GM21723 (cell line): ENCODE data around the gene MACROH2A1.

Experiments used
- ATAC-seq: cut with Tn5 transposase; IDR thresholded peaks from one replicate; pipeline ENCODE4 v1.9.1; 2021; ENCODE audit warnings: mild to moderate bottlenecking, moderate library complexity; ENCODE audit not compliant: unreplicated experiment

MACROH2A1 gene

DNA sequence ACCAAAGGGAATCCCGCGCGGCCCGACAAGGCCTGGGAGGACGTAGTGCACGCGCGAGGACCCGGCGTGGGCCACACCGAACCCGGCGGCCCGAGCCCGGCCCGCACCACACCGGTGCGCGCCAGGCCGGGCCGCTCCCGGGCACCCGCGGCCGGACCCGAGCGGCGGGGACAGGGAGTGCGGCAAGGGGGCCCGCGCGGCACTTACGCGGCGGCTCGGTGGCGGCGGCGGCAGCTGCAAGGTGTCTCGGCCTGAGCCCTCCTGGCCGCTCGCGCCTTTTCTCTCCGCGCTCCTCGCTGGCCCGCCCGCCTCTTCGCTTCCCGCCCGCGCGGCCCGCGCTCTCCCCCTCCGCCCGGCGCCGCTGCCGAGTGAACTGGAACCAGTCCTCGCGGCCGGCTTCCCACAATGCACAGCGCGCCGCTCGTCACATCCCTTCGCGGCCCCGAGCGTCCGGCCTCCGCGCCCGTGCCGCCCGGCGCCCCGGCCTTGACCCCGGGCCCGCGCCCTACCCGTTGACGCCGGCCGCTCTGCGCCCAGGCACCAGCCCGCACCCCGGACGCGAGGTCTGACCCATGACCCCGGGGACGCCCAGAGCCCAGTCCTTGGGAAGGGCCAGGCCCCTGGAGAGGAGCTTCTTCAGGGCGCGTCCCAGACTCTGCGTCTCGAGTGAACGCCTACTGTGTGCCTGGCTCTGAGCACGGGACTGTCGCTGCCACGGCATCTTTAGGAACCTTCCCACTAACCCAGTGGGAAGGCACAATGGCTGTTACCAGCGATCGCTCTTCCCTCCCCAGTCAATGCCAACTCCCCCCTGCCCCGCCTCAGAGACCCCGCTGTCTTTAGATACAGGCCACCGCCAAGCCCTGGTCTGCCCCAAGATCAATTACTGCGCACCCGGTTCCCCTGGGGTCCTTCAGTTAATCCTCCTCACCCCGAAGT is at the start of gene MACROH2A1:
Gene MACROH2A1, minus strand, starts transcription at position 377 of the 939 bp plus-strand sequence. CDS start 10,138 bp downstream, outside the sequence.
- ATAC-seq, result peak; percentile 87

DNA sequence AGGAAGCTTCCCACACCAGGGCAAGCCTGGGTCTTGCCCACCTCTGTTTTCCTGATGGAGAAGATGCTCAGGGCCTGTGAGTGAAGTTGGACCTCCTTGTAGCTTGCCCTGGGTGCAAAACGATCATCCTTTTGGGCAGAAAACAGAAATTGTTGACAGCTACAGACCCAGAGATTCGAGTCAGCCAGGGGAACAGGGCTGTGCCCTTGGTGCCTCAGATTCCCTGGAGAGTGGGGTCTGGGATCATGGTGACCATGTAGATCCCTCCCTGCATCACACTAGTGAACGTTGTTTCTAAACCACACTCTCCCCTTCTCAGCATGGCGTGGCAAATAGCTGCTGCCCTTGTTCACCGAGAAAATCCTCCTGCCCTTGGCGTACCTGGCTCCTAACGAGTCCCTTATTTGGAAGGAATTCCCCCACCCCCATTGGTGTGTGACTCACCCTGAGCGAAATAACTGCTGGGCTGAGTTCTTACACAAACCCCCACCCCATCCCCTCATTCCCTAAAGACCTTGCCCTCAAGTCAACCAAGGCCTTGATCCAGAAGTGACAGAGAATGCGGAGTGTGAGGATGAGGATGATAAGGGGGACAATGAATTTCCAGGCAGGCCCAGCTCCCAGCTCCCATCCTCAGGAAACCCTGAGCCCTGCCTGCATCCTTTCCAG is 49.2 kb upstream of the MACROH2A1 start:
- ATAC-seq, result no peak

DNA sequence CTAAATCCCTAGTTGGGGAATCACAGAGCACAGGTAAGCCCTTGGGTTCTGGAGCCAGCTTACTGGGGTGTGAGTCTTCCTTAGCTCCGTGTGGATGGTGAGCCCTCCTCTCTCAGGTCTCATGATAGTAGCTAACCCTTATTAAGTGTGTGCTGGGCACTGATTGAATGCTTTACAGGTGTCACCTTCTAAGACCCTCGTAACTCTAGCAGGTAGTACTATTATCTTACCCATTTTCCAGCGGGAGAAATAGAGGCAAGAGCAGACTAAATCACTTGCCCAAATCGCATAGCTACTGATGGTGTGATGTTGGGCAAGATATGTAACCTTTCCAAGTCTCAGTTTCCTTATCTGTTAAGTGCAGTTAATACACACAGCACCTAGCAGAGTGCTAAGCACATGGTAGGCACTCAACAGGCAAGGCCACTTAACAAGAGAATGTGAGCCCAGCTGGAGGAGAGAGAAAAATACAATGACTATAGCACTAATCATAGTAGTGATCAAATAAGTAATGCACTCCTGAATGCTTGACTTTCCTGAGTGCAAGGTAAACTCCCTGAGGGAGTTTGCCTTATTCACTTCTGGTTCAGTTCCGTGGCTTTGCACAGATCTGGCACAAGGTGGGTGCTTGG is 48.4 kb upstream of the MACROH2A1 start, which contains the start of gene DCANP1:
Gene DCANP1, minus strand, starts transcription at position 51 of the 632 bp plus-strand sequence. CDS start 240 bp downstream, outside the sequence.
- no peak for ATAC-seq

DNA sequence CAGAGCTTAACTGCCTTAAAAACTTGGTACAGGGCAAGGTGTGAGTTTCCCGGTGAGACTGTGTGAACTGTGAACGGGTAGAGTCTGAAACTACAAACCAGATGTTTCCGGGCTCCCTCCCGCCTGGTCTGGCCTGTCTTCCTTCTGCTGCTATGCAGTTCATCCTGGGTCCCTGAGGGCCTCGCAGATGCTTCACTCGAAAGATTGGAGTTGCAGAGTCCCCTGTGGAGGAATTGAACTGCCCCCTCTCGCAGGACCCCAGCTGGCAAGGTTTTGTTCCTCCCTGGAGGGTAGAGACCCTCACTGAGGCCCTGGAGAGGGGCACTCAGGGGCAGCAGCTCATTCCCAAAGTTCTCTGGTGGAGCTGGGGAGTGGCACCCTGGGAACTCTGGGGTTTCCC is 47.6 kb upstream of the MACROH2A1 start:
- ATAC-seq, result no peak

DNA sequence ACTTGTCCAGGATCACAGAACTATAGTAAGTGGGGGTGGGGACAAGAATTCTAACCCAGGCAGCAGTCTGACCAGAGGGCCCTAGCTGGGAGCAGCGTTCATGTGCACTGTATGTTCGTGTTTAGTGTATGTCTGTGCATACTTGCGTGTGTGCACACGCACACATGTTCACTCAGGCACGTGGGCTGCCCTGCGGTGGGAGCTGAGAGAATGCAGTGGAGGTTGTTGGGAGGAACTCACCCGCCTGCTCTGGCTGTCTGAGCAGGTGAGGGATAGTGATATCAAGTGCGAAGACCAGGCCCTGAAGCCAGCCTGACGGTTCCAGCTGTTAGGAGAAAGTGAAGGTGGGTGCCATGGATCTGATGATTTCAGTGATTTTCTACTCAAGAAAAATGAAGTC is 47.2 kb upstream of the MACROH2A1 start:
- ATAC-seq, result no peak

DNA sequence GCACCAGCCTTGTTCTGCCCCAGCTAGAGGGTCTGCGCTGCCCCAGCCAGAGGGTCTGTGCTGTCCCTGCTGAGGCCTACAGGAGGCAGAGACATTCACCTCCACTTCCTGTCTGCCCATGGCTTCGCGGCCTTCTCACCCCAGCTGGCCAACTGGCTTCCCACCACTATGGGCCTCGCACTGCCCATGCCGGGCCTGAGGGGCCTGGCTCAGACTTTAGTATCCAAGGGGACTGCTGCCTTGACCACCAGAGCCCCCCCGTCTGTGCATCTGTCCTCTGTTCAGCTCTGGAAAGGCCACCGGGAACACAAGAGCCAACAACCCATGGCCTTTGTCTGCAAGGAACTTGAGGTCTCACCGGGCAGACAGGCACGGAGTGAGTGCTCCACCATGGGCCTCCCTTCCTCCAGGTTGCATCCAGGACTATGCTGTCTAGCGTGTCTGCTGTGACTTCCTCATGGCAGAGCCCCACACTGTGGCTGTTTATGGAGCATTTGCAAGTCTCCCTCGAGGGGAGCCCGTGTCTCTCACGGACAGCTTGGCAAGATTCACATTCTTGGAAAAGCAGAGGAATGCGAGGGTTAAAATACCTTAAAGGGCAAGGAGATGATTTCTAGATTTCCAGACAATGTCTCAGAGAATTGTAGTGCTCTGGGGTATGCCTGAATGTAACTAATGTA is 46.4 kb upstream of the MACROH2A1 start:
- ATAC-seq, result no peak

DNA sequence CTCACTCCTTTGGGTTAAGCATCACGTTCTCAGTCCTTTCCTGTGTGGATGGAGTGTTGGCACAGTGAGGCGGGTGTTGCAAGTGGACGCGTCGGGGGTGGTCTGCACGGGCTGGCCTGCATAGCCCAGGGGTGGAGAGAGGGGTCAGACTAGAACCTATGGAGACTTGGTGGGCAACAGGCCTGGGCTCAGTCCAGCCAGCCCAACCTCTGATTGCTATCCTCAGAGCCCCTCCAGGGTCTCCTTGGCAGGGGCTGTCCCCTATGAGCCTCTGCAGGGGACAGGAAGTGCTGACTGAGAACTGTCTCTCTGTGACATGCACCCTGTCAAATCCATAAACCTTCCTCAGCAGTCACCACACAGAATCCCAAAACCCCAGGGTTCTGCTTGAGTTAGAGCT is 45.9 kb upstream of the MACROH2A1 start:
- ATAC-seq, result no peak

DNA sequence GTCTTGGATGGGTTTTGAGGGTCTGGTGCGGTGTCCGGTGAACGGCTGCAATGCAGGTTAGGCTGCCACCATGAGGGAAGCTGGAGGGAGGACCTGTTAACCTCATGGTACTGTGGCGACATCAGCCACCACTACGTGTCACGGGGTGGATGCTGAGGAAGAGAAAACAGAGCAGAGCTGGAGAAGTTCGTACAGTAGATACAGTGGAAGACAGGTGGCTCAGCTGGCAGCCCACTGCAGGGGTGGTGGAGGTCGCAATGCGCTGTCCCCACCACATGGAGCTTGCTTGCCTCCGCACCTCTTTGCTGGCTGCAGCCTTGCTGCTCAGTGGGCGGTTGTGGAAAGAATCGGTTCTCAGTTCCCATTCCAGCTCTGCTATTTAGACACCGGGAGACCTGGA is 45.3 kb upstream of the MACROH2A1 start:
- no peak for ATAC-seq

DNA sequence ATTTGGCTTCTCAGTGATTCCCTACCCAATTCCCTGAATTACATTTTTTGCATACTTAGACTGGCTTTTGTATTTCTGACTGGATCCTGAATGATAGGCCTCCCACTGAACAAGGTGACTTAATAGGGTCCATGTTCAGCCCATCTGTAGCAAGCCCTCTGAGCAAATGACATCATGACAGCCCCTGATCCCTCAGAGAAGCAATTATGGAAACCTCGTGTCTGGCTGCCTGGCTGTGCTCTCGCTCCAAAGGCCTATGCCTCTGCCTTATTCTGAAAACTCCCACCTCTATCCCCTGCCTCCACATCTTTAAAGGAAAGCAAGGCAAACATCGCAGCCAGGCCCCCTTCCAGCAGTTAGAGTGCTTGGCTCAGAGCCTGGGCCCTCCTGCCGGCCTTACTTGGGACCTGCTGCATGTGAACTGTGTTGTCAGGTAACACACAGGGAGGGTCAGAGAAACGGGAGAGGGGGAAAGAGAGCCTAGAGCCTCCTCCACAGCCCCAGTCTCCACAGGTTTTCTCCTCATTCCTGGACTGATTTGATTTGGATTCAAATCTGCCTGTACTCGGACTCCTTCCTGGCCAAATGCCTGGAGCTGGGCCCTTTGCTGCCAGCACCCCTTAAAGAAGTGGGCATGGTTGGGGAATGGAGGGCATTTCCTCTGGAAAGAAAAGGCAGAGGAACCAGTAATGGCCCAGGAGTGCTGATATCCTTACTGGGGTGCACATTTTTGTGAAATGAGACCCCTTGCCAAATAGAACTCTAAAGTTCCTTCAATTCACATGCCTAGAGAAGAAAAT is 44.3 kb upstream of the MACROH2A1 start:
- ATAC-seq, result no peak

DNA sequence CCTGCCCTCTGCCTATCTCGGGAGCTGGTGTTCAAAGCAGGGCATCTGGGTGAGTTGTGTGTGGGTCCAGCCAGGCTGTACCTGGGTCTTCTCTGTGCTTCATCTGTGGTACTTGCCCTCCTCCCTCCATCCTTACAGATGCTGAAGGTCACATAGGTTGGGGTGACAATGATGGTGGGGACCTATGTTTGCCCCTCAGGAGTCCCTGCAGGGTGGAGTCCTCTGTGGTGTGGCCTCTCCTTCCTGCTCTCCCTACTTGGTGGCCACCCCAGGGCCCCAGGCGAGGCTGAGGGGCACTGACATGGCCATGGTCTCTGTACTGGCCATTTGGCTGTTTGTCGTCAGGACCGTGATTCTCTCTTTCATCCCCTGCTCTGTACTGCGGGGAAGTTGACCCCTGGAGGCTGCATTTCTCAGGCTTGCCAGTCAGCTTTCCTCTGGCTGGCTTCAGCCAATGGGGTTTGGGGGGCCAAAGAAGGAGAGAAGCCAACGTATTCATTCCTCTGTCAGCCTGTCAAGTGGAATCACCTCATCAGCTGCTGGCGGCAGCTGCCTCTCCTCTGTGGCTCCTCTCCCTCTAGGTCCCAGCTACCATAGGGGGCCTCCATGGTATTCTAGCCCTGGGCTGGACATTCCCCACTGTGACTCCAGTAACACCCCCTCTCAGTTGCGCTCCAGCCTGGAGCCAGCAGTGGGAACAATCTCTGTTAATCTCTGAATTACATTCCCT is 43.6 kb upstream of the MACROH2A1 start:
- ATAC-seq, result no peak

DNA sequence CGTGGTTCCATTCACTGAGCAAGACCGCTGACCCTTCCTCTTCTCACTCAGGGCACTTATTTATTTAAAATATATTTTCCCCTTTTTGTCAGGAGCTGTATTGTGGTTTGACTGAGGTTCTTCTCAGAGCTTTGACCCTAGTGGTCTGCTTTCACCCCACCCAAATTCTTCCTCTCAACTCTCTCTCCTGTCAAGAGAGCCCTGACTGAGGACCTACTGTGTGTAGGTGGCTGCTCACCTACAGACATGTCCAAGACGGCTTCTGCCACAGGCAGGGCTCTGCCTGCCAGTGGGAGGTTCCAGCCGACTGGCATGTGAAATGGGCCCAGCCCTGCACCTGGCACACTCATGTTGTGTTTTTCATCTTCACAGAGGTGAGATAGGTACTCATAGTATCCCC is 42.9 kb upstream of the MACROH2A1 start:
- no peak for ATAC-seq

DNA sequence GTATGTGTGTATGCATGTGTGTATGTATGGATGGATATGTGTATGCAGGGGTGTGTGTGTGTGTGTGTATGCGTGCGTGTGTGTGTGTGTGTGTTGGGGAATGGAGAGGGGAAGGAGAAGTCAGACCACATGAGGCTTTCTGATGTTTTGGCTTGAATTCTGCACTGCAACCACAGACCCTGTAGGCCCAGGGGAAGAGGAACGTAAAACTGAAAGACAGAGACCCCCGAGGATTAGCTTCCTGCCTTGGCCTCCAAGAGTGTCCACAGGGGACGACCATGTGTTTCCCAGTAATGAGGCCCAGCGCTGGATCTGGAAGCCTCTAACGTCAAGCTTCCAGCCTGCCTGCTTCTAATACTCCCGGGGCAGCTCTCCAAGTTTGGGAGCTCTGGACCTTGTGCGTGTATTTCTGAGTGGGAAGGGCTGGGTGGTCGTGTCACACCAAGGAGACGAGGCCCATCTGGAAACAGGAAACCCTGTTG is 42.4 kb upstream of the MACROH2A1 start:
- ATAC-seq, result no peak

DNA sequence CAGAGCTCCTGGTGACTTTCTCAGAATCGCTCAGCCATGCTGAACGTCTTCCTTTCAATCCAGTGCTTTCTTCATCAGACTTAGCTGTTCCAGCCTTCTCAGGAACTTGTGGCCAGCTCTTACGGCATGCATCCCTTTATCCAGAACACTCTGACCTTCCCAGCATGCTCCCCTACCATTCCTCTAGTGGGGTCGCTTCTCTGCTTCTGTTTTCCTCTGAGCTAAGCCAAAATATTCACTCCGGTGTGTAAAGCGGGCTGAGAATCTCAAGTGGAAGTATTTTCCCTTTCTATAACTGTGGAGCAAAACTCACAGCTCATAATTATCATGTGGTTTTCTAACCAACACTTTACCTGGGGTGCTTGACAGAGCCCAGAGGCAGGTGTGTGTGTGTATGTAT is 41.9 kb upstream of the MACROH2A1 start:
- ATAC-seq, result no peak

DNA sequence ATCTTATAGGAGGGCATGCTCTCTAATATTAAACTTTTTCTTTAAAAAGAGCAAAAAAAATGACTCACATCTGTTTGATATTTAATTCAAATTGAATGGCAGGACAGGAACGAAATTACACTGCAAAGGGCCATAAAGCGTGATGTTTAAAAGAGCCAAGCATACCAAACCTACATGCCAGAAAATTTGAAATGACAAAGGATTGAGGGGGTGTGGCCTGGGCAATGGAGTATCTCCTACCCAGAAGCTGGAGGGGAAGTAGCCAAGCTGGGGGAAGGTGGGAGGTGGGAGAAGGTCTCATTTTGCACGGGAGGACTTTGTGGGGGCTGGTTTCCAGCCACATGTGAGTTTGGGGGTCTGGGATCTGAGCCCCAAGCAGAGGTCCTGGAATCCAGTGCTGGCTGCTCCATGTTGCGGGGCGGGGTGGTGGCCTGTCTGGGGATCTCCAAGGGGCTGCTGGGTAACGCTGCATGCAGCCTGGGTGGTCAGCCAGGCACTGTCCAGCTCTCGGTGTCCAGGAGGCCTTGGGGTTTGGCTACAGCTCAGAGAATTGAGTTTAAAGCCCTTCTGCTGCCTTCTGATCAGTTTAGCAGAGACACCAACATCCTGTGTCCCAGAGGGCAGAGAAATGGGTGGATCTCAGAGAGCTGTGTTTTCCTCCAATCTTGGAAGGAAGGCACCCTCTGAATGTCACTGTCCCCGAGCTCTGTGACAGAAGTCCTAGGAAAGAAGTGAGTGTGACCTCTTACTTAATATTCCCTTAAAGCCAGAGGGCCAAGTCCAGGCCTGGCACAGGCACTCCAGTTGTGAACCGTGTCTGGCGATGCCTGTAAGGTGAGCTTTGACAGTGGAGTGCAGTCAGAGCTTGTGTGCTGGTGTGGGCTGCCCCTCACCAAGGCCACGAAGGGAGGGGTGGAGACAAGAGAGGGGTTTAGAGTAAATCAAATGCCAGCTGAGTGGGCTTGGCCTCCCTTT is 40.5 kb upstream of the MACROH2A1 start:
- no peak for ATAC-seq

DNA sequence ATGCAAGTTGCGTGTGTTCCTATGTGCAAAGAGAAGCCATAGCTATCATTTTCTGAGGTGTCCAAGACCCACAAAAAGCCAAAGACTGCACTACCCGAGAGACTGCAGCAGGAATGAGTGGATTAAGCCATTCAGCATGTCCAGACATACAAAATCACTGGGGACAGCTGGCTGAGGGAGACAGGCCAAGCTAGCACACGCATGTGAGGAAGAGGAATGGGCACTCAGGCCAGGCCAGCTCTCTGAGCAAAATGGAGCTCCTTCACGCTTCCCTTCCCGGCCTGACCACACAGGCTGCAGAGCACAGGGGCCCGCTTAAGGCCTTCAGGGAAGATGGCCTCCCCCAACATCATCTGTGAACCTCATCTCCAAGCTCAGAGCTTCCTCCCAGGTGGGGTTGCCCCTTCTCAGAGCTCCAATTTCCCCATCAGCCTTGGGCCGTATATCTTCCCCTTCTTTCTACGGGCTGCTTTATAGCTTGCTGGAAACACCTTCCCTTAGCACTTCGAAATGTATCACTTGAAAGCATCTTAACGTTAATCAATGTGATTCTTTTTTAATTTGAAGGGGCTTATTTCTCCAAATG is 39.7 kb upstream of the MACROH2A1 start:
- ATAC-seq, result no peak

DNA sequence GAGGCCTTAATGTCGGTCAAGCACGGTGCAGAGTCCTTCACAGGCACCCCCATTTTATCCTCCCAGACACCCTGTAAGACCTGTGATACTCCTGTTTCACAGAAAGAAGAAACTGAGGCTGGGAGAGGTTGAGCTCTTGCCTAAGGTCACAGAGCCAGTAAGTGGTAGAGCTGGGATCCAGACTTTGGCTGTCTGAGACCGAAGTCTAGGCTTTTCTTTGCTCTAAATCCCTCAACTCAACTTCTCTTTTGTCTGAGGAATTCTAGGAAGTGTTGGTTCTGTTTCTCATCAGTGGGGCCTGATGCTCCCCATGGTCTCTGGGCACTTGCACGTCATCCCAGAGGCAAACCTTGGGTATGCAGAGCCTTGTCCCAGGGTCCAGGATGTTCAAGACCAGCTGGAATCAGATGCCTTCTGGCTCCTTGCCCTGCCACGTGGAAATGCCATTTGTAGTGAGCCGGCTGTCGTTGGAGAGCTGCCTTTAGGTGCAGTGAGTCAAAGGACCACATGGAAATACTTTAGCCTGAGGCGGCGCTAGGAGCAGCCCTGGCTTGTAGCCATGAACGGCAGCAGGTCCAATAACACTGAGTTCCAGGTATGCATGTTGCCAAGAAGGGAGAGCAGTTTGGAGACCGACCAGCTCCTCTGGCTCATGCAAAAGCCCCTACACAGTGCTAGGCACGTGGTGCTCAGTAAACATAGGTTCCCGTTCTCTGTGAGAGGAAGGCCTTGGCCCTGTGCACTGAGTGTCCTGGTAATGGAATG is 38.9 kb upstream of the MACROH2A1 start:
- ATAC-seq, result no peak

DNA sequence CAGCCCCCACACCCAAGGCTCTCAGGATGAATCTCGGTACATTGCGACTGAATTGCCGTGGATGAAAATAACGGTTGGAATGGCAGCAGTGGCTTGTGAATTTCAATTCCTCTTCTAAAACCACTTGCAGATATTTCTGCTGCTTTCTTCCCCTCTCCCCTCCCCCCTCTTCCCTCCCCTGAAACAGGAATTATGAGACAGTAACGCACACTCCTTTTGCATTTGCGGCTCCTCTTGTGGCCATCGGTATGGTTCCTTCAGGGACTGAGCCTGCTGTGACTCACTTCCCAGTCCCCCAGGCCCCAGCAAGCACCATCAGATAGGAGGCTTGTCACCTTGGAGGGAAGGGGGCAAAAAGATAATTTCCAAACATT is 38.4 kb upstream of the MACROH2A1 start:
- no peak for ATAC-seq
